Neural crest cell (in vitro differentiated cells): ENCODE results near the gene CCNDBP1. TPM values are rescaled to one million over a fixed set of nuclear protein-coding genes. Genes with fewer than 3 reads are reported as not detected.

Source experiments
- DNase-seq: peaks from one replicate; pipeline ENCODE4 v3.0.0; 2021; ENCODE audit warnings: low read depth, mixed read lengths, low spot score
- H3K27ac Mint-ChIP-seq: one replicate; pipeline ENCODE4 v1.8.0; 2021; ENCODE audit warnings: mild to moderate bottlenecking, mixed read lengths; ENCODE audit not compliant: unreplicated experiment
- H3K27me3 Mint-ChIP-seq: 2 replicates; pipeline ENCODE4 v1.8.0; 2021; ENCODE audit warnings: low read depth, mild to moderate bottlenecking, mixed read lengths
- H3K36me3 Mint-ChIP-seq: 2 replicates; pipeline ENCODE4 v1.8.0; 2021; ENCODE audit warnings: low read depth, mild to moderate bottlenecking, mixed read lengths
- H3K4me1 Mint-ChIP-seq: 2 replicates; pipeline ENCODE4 v1.8.0; 2021; ENCODE audit warnings: mixed read lengths
- H3K4me3 Mint-ChIP-seq: one replicate; pipeline ENCODE4 v1.8.0; 2021; ENCODE audit warnings: mild to moderate bottlenecking, mixed read lengths
- H3K9me3 Mint-ChIP-seq: 2 replicates; pipeline ENCODE4 v1.8.0; 2021; ENCODE audit warnings: mixed read lengths
- total RNA-seq: library from RNA; stranded (reverse); gene quantifications from 2 replicates; pipeline ENCODE4 v1.2.1, GENCODE V29; 2021
- TF ChIP-seq, protein P1 (sequence below): fragments of 200-600 bp; sonication (generic); conservative IDR thresholded peaks from 2 replicates; pipeline ENCODE4 v1.5.0; 2021; ENCODE audit warnings: antibody characterized with exemption, mild to moderate bottlenecking

Gene CCNDBP1
- total RNA-seq, 1 donor from 2014 or later = 31.4 TPM

DNA sequence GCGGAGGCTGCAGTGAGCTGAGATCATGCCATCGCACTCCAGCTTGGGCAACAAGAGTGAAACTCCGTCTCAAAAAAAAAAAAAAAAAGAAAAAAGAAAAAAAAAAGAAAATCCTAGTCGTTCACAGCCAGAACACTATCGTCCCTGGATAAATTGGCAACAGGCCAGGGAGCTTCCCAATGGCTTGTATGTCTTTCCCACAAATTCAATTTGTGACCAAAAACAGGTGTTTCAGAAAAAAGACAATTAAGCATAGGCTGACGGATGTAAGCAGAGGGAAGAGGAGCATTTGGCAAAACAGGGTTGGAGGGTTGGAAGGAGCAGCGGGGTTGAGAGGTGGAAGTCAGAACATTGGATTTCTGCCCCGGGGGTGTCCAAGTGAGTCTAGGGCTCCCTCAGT, 27.1 kb downstream of the CCNDBP1 start:
- H3K27ac Mint-ChIP-seq = peak overlapping the region; percentile 6
- no peaks in the 10 kb centered on the region for H3K4me1 Mint-ChIP-seq
- H3K36me3 Mint-ChIP-seq = no peaks in the 10 kb centered on the region
- H3K9me3 Mint-ChIP-seq = no peaks in the 10 kb centered on the region
- H3K4me3 Mint-ChIP-seq = no peak overlapping the region
- TF ChIP-seq, protein P1, sequence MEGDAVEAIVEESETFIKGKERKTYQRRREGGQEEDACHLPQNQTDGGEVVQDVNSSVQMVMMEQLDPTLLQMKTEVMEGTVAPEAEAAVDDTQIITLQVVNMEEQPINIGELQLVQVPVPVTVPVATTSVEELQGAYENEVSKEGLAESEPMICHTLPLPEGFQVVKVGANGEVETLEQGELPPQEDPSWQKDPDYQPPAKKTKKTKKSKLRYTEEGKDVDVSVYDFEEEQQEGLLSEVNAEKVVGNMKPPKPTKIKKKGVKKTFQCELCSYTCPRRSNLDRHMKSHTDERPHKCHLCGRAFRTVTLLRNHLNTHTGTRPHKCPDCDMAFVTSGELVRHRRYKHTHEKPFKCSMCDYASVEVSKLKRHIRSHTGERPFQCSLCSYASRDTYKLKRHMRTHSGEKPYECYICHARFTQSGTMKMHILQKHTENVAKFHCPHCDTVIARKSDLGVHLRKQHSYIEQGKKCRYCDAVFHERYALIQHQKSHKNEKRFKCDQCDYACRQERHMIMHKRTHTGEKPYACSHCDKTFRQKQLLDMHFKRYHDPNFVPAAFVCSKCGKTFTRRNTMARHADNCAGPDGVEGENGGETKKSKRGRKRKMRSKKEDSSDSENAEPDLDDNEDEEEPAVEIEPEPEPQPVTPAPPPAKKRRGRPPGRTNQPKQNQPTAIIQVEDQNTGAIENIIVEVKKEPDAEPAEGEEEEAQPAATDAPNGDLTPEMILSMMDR = no peak
- H3K27me3 Mint-ChIP-seq = peaks cover 19% of the 10 kb centered on the region
- no peak for DNase-seq

- peaks cover 17% of the 10 kb centered on the region for H3K27me3 Mint-ChIP-seq
- TF ChIP-seq, protein P1 = no peak
- no peak overlapping the region for H3K4me3 Mint-ChIP-seq
- H3K36me3 Mint-ChIP-seq = no peaks in the 10 kb centered on the region
- no peaks in the 10 kb centered on the region for H3K4me1 Mint-ChIP-seq
- H3K9me3 Mint-ChIP-seq = no peaks in the 10 kb centered on the region
- DNase-seq = no peak
- no peak overlapping the region for H3K27ac Mint-ChIP-seq
Observed at GRCh38 chr15:43212951-43213350, 27.7 kb downstream of the CCNDBP1 start.

GRCh38 chr15:43213466-43213865, 28.3 kb downstream of the CCNDBP1 start:
- TF ChIP-seq, protein P1 = no peak
- H3K27me3 Mint-ChIP-seq = peaks cover 14% of the 10 kb centered on the region
- H3K4me1 Mint-ChIP-seq = no peaks in the 10 kb centered on the region
- no peaks in the 10 kb centered on the region for H3K9me3 Mint-ChIP-seq
- no peaks in the 10 kb centered on the region for H3K36me3 Mint-ChIP-seq
- DNase-seq = no peak
- no peak overlapping the region for H3K4me3 Mint-ChIP-seq
- H3K27ac Mint-ChIP-seq = peak overlapping the region; percentile 78

DNA sequence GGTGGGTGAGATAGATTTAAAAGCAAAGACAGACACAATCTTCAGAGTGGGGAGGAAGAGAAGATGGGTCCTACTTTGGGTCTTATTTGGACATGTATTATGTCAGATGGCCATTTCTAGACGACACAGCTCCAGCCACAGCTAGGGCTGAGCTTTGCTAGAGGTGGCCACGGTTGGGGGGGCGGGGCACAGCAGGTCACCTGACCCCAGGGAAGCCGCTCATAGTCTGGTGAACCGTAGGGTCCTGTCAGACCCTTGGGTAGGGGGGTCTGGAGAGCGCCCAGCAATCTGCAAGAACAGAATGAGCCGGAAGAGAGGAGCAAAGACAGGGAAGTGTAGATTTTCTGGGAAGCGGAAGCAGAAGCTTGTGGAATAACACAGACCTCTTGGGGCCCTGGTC, 29.0 kb downstream of the CCNDBP1 start:
- Mint-ChIP-seq H3K4me3 (no peak overlapping the region), H3K27ac (no peak overlapping the region), H3K4me1 (peaks cover 5% of the 10 kb centered on the region), H3K36me3 (no peaks in the 10 kb centered on the region), H3K9me3 (no peaks in the 10 kb centered on the region), H3K27me3 (peaks cover 8% of the 10 kb centered on the region)
- TF ChIP-seq, protein P1 = no peak
- no peak for DNase-seq

DNA sequence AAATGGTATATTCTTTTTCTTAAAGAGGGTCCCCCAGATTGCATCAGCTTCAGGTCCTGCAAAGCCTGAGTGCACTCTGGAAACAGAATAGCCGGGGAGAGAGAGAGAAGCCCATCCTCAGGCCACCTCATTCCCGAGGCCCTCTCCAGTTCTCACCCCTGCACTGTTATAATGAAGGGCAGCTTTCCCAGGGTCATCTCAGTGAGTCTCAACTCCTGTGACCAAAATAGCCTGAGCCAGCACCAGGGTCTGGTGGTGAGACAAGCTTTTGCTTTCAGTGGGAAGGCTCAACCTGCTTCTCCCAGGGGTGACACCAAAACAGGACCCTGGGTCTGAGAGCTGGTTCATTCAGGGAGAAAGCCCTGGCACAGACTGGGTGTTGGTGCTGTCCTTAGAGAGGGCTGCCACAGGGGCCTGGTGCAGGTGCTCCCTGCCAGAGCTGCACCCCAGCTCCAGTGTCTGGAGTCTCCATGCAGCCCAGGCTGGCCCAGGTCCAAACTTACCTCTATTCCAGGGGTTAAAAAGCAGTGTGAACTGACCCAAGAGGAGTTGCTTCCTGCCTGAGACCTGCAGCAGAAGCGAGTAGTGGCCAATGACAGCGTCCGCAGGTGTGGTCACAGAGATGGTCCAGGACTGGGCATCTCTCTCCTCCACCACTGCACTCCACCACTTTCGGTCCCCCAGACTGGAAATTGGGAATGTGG, 29.5 kb downstream of the CCNDBP1 start:
- no peaks in the 10 kb centered on the region for H3K36me3 Mint-ChIP-seq
- no peak overlapping the region for H3K4me3 Mint-ChIP-seq
- peaks cover 5% of the 10 kb centered on the region for H3K4me1 Mint-ChIP-seq
- DNase-seq = no peak
- no peak overlapping the region for H3K27ac Mint-ChIP-seq
- H3K27me3 Mint-ChIP-seq = peaks cover 5% of the 10 kb centered on the region
- H3K9me3 Mint-ChIP-seq = no peaks in the 10 kb centered on the region
- TF ChIP-seq, protein P1 = no peak
